Hepatocyte (in vitro differentiated cells): ENCODE measurements around the gene RMND1. TPM values are rescaled to one million over a fixed set of nuclear protein-coding genes. Genes with fewer than 3 reads are reported as not detected.

Source experiments
- DNase-seq: peaks from one replicate; pipeline ENCODE4 v3.0.0-alpha.2; 2016; ENCODE audit warnings: low spot score
- H2AFZ ChIP-seq: fragments of 200-600 bp; sonication (generic); 2 replicates; pipeline ENCODE4 v1.6.0; 2016; ENCODE audit warnings: antibody characterized with exemption, mild to moderate bottlenecking
- H3K27ac ChIP-seq: fragments of 200-600 bp; sonication (generic); 2 replicates; pipeline ENCODE4 v1.5.1; 2016; ENCODE audit warnings: mild to moderate bottlenecking
- H3K27me3 ChIP-seq: fragments of 200-600 bp; sonication (generic); 2 replicates; pipeline ENCODE4 v1.6.1; 2016
- H3K36me3 ChIP-seq: fragments of 200-600 bp; sonication (generic); replicated peaks from 2 replicates; pipeline ENCODE4 v1.5.1; 2016; ENCODE audit warnings: low read depth; ENCODE audit not compliant: insufficient read depth
- H3K4me1 ChIP-seq: fragments of 200-600 bp; sonication (generic); 2 replicates; pipeline ENCODE4 v1.5.1; 2016; ENCODE audit warnings: mild to moderate bottlenecking, moderate library complexity; ENCODE audit not compliant: insufficient read depth
- H3K4me2 ChIP-seq: fragments of 200-600 bp; sonication (generic); 2 replicates; pipeline ENCODE4 v1.6.0; 2016
- H3K4me3 ChIP-seq: fragments of 200-600 bp; sonication (generic); 2 replicates; pipeline ENCODE4 v1.5.1; 2016; ENCODE audit warnings: mild to moderate bottlenecking
- H3K79me2 ChIP-seq: fragments of 200-600 bp; sonication (generic); 2 replicates; pipeline ENCODE4 v1.6.0; 2017; ENCODE audit warnings: mild to moderate bottlenecking
- H3K9me2 ChIP-seq: fragments of 200-600 bp; sonication (generic); replicated peaks from 2 replicates; pipeline ENCODE4 v1.6.0; 2017; ENCODE audit warnings: mild to moderate bottlenecking; ENCODE audit not compliant: insufficient read depth
- H3K9me3 ChIP-seq: fragments of 200-600 bp; sonication (generic); 2 replicates; pipeline ENCODE4 v1.5.1; 2016; ENCODE audit warnings: low read depth, mild to moderate bottlenecking
- H4K20me1 ChIP-seq: fragments of 200-600 bp; sonication (generic); 2 replicates; pipeline ENCODE4 v1.6.0; 2016; ENCODE audit warnings: mild to moderate bottlenecking; ENCODE audit not compliant: insufficient read depth, poor library complexity, severe bottlenecking
- EZH2 ChIP-seq: fragments of 200-600 bp; sonication (generic); IDR thresholded peaks from 2 replicates; pipeline ENCODE4 v1.6.1; 2016; ENCODE audit warnings: antibody characterized with exemption, mild to moderate bottlenecking, borderline replicate concordance
- EZH2phosphoT487 ChIP-seq: fragments of 200-600 bp; sonication (generic); IDR thresholded peaks from one replicate; pipeline ENCODE4 v1.6.1; 2018; ENCODE audit warnings: antibody characterized with exemption, mild to moderate bottlenecking, low read depth, moderate library complexity; ENCODE audit not compliant: unreplicated experiment, severe bottlenecking
- WGBS: methylation state at CpG from one replicate; pipeline ENCODE4 v1.1.6; 2016; ENCODE audit warnings: low lambda C conversion rate; ENCODE audit errors: missing lambda C conversion rate; 5-methylcytosine and 5-hydroxymethylcytosine counted together
- polyA plus RNA-seq: library from polyadenylated mRNA; unstranded; fragments of >200 nt; fragmentation: Nextera tagmentation; extraction: Ambion mirVana; gene quantifications from 2 replicates; pipeline ENCODE4 v1.2.1, GENCODE V29; 2016
- total RNA-seq: library from RNA; depleted of rRNA; stranded (reverse); fragments of >200 nt; gene quantifications from 2 replicates; pipeline ENCODE4 v1.2.3, GENCODE V29; 2014
- TF ChIP-seq, protein P1 (sequence below): fragments of 200-600 bp; sonication (generic); IDR thresholded peaks from 2 replicates; pipeline ENCODE4 v1.5.1; 2016; ENCODE audit warnings: antibody characterized with exemption, mild to moderate bottlenecking; ENCODE audit not compliant: poor library complexity

The RMND1 gene
- total and polyA plus RNA-seq, 2 experiments from 2014 or later = 24.1 to 41.9 TPM

DNA sequence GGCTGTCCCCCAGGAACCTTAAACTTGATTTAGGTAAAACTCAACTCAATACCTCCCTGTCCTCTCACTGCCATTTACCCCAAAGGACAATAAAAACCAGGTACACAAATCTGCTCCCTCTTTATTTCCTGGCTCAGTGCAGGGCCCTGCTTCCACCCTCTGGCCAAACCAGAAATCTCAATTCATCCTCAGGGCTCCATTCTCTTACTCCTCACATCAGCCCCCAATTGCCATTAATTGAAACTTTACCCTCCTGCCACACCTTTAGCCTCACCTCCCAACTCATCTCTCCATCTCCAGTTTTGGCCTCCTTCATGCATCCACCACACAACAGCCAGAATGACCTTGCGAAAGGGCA, 71.1 kb downstream of the RMND1 start:
- no peaks in the 10 kb centered on the region for H3K36me3 ChIP-seq
- no peaks in the 10 kb centered on the region for H3K27me3 ChIP-seq
- TF ChIP-seq EZH2phosphoT487 (no peak), EZH2 (no peak)
- H3K4me2 ChIP-seq = no peak overlapping the region
- H4K20me1 ChIP-seq = no peaks in the 10 kb centered on the region
- H3K27ac ChIP-seq = no peak overlapping the region
- 100% methylated on average over 1 of the region's 1 CpG for WGBS
- H3K9me3 ChIP-seq = no peaks in the 10 kb centered on the region
- no peaks in the 10 kb centered on the region for H3K4me1 ChIP-seq
- H3K9me2 ChIP-seq = no peaks in the 10 kb centered on the region
- H3K79me2 ChIP-seq = peaks cover 93% of the 10 kb centered on the region
- DNase-seq = no peak
- H3K4me3 ChIP-seq = no peak overlapping the region
- H2AFZ ChIP-seq = no peak overlapping the region

DNA sequence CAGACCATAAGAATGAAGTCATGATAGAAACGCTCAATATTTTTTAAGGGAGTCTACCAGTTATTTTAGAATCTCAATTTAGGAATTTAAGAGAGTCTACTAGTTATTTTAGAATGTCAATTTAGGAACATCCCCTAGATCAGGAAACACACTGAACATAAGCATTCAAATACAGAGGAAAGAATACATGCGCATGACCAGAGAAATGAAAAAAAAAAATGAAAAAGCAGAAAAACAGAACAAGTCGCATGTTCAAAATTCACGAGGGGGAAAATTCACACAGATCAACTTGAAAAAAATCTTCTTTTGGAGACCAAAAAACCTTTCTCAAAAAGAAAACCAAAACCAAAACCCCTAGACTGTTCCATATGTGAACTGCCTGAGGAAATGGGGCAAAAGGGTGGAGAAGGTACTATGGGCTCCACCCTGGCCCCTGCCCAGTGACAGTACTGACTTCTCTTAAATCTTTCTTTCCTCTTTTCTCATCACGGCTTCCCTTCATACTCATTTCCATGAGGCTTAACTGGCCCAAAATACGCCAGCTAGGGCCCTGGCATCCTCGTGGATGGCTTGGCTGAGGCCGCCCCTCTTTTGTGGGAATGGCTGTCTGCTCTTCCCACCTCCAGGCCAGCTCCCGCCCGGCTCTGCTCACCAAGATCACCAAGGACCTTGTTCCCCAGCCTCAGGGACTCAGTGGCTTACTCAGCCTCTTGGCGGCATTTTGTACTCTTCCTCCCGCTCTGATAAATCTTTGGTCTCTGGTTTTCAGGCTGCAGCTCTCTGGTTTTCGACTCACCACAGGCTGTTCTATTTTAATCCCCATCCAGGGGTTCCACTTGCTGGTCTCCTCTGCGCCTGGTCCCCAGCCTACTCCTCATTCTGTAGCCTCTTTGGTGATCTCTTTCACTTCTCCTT, 71.7 kb downstream of the RMND1 start:
- TF ChIP-seq, protein P1, sequence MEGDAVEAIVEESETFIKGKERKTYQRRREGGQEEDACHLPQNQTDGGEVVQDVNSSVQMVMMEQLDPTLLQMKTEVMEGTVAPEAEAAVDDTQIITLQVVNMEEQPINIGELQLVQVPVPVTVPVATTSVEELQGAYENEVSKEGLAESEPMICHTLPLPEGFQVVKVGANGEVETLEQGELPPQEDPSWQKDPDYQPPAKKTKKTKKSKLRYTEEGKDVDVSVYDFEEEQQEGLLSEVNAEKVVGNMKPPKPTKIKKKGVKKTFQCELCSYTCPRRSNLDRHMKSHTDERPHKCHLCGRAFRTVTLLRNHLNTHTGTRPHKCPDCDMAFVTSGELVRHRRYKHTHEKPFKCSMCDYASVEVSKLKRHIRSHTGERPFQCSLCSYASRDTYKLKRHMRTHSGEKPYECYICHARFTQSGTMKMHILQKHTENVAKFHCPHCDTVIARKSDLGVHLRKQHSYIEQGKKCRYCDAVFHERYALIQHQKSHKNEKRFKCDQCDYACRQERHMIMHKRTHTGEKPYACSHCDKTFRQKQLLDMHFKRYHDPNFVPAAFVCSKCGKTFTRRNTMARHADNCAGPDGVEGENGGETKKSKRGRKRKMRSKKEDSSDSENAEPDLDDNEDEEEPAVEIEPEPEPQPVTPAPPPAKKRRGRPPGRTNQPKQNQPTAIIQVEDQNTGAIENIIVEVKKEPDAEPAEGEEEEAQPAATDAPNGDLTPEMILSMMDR = no peak
- TF ChIP-seq EZH2 (no peak), EZH2phosphoT487 (no peak)
- Histone ChIP-seq H3K36me3 (no peaks in the 10 kb centered on the region), H3K4me3 (no peak overlapping the region), H3K27me3 (no peaks in the 10 kb centered on the region), H3K4me1 (no peaks in the 10 kb centered on the region), H4K20me1 (no peaks in the 10 kb centered on the region), H3K9me2 (no peaks in the 10 kb centered on the region), H3K79me2 (peaks cover 93% of the 10 kb centered on the region), H3K27ac (no peak overlapping the region), H3K9me3 (no peaks in the 10 kb centered on the region), H3K4me2 (no peak overlapping the region), H2AFZ (no peak overlapping the region)
- WGBS = 88% methylated on average over 14 of the region's 14 CpGs
- DNase-seq = no peak

DNA sequence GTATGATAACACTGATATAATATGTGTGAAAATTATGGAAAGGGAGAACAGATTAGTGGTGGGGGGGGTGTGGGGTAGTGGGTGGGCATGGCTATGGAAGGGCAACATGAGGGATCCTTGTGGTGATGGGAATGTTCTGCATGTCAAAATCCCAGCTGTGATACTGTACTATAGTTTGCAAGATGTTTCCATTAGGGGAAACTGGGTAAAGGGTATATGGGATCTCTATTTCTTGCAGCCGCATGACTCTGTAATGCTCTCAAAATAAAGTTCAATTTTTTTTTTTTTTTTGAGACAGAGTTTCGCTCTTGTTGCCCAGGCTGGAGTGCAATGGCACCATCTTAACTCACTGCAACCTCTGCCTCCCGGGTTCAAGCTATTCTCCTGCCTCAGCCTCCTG, 74.8 kb downstream of the RMND1 start:
- 95% methylated on average over 3 of the region's 3 CpGs for WGBS

DNA sequence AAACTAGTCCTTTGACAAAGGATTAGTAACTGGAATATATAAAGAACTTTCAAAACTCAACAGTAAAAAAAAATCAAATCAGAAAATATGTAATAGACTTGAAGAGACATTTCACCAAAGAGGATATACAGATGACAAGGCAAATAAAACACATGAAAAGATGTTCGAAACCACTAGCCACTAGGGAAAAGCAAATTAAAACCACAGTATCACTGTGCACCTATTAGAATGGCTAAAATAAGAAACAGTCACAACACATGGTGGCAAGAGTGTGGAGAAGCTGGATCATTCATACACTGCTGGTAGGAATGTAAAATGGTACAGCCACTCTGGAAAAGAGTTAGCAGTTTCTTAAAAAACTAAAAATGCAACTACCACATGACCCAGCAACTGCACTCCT, 75.5 kb downstream of the RMND1 start:
- WGBS = 97% methylated on average over 1 of the region's 1 CpG
- H3K9me3 ChIP-seq = no peaks in the 10 kb centered on the region
- peaks cover 68% of the 10 kb centered on the region for H3K79me2 ChIP-seq

More for the DNA sequence above, 74.8 kb downstream of the RMND1 start:
- no peak for DNase-seq
- Histone ChIP-seq H3K4me1 (no peaks in the 10 kb centered on the region), H3K79me2 (peaks cover 75% of the 10 kb centered on the region), H3K4me2 (no peak overlapping the region), H3K27ac (no peak overlapping the region), H3K36me3 (no peaks in the 10 kb centered on the region), H3K9me2 (no peaks in the 10 kb centered on the region), H2AFZ (no peak overlapping the region), H3K9me3 (no peaks in the 10 kb centered on the region), H3K27me3 (no peaks in the 10 kb centered on the region), H3K4me3 (no peak overlapping the region), H4K20me1 (no peaks in the 10 kb centered on the region)
- no peak for TF ChIP-seq EZH2phosphoT487

More for the DNA sequence above, 75.5 kb downstream of the RMND1 start:
- Histone ChIP-seq H4K20me1 (no peaks in the 10 kb centered on the region), H3K4me3 (no peak overlapping the region), H3K4me2 (no peak overlapping the region), H2AFZ (no peak overlapping the region), H3K9me2 (no peaks in the 10 kb centered on the region), H3K36me3 (no peaks in the 10 kb centered on the region), H3K27ac (no peak overlapping the region), H3K27me3 (no peaks in the 10 kb centered on the region), H3K4me1 (no peaks in the 10 kb centered on the region)
- TF ChIP-seq, protein P1 = no peak
- TF ChIP-seq EZH2phosphoT487 = no peak
- TF ChIP-seq EZH2 = no peak
- DNase-seq = no peak
